Smooth muscle cell (in vitro differentiated cells): ENCODE results near the gene KRT16. TPM values are rescaled to one million over a fixed set of nuclear protein-coding genes. Genes with fewer than 3 reads are reported as not detected.

Experiments used
- DNase-seq: peaks from one replicate; lab custom pipeline; 2025; ENCODE audit not compliant: unreplicated experiment; lab: John Stamatoyannopoulos, UW
- H2AFZ ChIP-seq: fragments of 200-600 bp; sonication (generic); 2 replicates; pipeline ENCODE4 v1.6.0; 2016; ENCODE audit warnings: antibody characterized with exemption, low read depth, mild to moderate bottlenecking
- H3F3A ChIP-seq: fragments of 200-600 bp; sonication (generic); 2 replicates; pipeline ENCODE4 v1.6.0; 2017; ENCODE audit warnings: antibody characterized with exemption, low read depth
- H3K27ac ChIP-seq: fragments of 200-600 bp; sonication (generic); 2 replicates; pipeline ENCODE4 v1.5.1; 2016; ENCODE audit warnings: low read depth, mild to moderate bottlenecking
- H3K27me3 ChIP-seq: fragments of 200-600 bp; sonication (generic); 2 replicates; pipeline ENCODE4 v1.6.1; 2016; ENCODE audit warnings: low read depth, mild to moderate bottlenecking
- H3K36me3 ChIP-seq: fragments of 200-600 bp; sonication (generic); 2 replicates; pipeline ENCODE4 v1.5.1; 2016; ENCODE audit warnings: low read depth
- H3K4me1 ChIP-seq: fragments of 200-600 bp; sonication (generic); 2 replicates; pipeline ENCODE4 v1.5.1; 2016; ENCODE audit warnings: low read depth
- H3K4me2 ChIP-seq: fragments of 200-600 bp; sonication (generic); 2 replicates; pipeline ENCODE4 v1.6.0; 2016; ENCODE audit warnings: mild to moderate bottlenecking
- H3K4me3 ChIP-seq: fragments of 200-600 bp; sonication (generic); 2 replicates; pipeline ENCODE4 v1.5.1; 2016; ENCODE audit warnings: mild to moderate bottlenecking
- H3K79me2 ChIP-seq: fragments of 200-600 bp; sonication (generic); 2 replicates; pipeline ENCODE4 v1.6.0; 2016; ENCODE audit warnings: low read depth, mild to moderate bottlenecking
- H3K9ac ChIP-seq: fragments of 200-600 bp; sonication (generic); 2 replicates; pipeline ENCODE4 v1.6.0; 2016; ENCODE audit warnings: low read depth
- H3K9me3 ChIP-seq: fragments of 200-600 bp; sonication (generic); replicated peaks from 2 replicates; pipeline ENCODE4 v1.5.1; 2016; ENCODE audit warnings: low read depth
- H4K20me1 ChIP-seq: fragments of 200-600 bp; sonication (generic); 2 replicates; pipeline ENCODE4 v1.6.0; 2016; ENCODE audit warnings: low read depth
- WGBS: methylation state at CpG from one replicate; pipeline ENCODE4 v1.1.7; 2016; ENCODE audit warnings: low lambda C conversion rate; 5-methylcytosine and 5-hydroxymethylcytosine counted together
- polyA plus RNA-seq: library from polyadenylated mRNA; unstranded; fragments of >200 nt; fragmentation: Nextera tagmentation; extraction: Ambion mirVana; gene quantifications from 2 replicates; pipeline ENCODE4 v1.2.1, GENCODE V29; 2016
- total RNA-seq: library from RNA; depleted of rRNA; stranded (reverse); fragments of >200 nt; gene quantifications from 2 replicates; pipeline ENCODE4 v1.2.3, GENCODE V29; 2014
- TF ChIP-seq, protein P1 (sequence below): fragments of 200-600 bp; sonication (generic); IDR thresholded peaks from 2 replicates; pipeline ENCODE4 v1.5.1; 2017; ENCODE audit warnings: borderline replicate concordance, mild to moderate bottlenecking, antibody characterized with exemption; ENCODE audit not compliant: insufficient read depth, poor library complexity, severe bottlenecking

KRT16 gene
- total and polyA plus RNA-seq, 2 experiments from 2014 or later, result 304 to 521 TPM

DNA sequence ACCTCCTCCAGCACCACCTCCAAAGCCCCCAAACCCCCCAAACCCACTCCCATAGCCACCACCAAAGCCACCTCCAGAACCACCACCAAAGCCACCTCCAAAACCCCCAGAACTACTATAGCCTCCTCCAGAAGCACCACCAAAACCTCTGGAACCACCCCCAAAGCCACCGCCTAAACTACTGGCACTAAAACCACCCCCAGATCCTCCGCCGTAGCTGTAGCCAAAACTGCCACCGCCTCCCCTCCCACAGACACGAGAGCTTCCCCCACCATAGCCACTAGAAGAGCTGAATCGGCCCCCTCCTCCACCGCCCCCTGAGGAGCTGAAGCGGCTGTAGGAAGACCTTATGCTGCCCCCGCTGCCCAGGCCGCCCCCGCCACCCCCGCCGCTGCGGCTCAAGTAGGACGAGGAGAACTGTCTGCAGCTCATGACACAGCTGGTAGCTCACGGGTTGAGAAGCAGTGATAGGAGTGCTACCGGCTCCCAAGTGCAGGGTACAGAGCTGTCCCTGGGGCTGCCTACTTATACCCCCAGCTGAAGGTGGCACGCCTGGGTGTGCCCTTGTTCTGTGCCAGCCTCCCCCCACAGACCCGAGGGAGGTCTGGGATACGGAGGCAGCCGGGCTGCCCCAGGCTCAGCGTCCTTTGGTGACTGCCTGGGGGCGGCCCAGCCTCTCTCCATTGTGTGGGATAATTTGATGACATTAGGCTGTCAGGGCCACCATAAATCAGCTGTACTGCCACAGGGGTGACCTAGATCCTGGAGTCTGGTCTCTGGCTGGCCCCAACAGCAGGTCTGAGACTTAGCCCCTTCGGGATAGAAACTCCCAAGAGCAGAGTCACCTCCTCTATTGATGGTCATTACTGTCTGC, 40.8 kb downstream of the KRT16 start, which contains the start of gene KRT9:
TSS of gene KRT9 (minus strand) at position 499 of the 874 bp plus-strand sequence. CDS start at position 432, 67 bp downstream.
- H3K4me1 ChIP-seq, result no peaks in the 10 kb centered on the region
- H3K36me3 ChIP-seq, result no peaks in the 10 kb centered on the region
- no peaks in the 10 kb centered on the region for H3K27me3 ChIP-seq
- H3K9ac ChIP-seq, result no peak within 1 kb of the TSS
- WGBS, result 80% methylated on average over 24 of the region's 24 CpGs
- no peaks in the 10 kb centered on the region for H4K20me1 ChIP-seq
- H3K9me3 ChIP-seq, result no peaks in the 10 kb centered on the region
- H3F3A ChIP-seq, result no peaks in the 10 kb centered on the region
- H3K4me3 ChIP-seq, result no peak within 1 kb of the TSS
- H3K27ac ChIP-seq, result no peak within 1 kb of the TSS
- no peak within 1 kb of the TSS for H3K4me2 ChIP-seq
- DNase-seq, result no peak
- no peaks in the 10 kb centered on the region for H3K79me2 ChIP-seq
- H2AFZ ChIP-seq, result no peak within 1 kb of the TSS
- TF ChIP-seq, protein P1, sequence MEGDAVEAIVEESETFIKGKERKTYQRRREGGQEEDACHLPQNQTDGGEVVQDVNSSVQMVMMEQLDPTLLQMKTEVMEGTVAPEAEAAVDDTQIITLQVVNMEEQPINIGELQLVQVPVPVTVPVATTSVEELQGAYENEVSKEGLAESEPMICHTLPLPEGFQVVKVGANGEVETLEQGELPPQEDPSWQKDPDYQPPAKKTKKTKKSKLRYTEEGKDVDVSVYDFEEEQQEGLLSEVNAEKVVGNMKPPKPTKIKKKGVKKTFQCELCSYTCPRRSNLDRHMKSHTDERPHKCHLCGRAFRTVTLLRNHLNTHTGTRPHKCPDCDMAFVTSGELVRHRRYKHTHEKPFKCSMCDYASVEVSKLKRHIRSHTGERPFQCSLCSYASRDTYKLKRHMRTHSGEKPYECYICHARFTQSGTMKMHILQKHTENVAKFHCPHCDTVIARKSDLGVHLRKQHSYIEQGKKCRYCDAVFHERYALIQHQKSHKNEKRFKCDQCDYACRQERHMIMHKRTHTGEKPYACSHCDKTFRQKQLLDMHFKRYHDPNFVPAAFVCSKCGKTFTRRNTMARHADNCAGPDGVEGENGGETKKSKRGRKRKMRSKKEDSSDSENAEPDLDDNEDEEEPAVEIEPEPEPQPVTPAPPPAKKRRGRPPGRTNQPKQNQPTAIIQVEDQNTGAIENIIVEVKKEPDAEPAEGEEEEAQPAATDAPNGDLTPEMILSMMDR, result no peak

DNA sequence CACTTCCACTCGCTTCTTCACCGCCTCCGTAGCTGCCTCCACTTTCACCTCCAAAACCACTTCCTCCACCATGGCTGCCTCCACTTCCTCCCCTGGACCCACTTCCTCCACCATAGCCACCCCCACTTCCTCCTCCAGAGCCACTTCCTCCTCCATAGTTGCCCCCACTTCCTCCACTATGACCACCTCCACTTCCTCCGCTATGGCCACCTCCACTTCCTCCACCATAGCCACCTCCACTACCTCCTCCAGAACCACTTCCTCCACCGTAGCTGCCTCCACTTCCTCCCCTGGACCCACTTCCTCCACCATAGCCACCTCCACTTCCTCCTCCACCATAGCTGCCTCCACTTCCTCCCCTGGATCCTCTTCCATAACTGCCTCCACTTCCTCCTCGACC, 45.2 kb downstream of the KRT16 start:
- H3K4me2 ChIP-seq, result no peak overlapping the region
- no peaks in the 10 kb centered on the region for H4K20me1 ChIP-seq
- TF ChIP-seq, protein P1, result no peak
- no peaks in the 10 kb centered on the region for H3F3A ChIP-seq
- no peak overlapping the region for H2AFZ ChIP-seq
- no peaks in the 10 kb centered on the region for H3K79me2 ChIP-seq
- 93% methylated on average over 6 of the region's 6 CpGs for WGBS
- no peak for DNase-seq
- H3K27me3 ChIP-seq, result no peaks in the 10 kb centered on the region
- H3K4me1 ChIP-seq, result peaks cover 8% of the 10 kb centered on the region
- H3K4me3 ChIP-seq, result no peak overlapping the region
- H3K27ac ChIP-seq, result no peak overlapping the region
- no peaks in the 10 kb centered on the region for H3K9me3 ChIP-seq
- H3K9ac ChIP-seq, result no peak overlapping the region
- H3K36me3 ChIP-seq, result no peaks in the 10 kb centered on the region

DNA sequence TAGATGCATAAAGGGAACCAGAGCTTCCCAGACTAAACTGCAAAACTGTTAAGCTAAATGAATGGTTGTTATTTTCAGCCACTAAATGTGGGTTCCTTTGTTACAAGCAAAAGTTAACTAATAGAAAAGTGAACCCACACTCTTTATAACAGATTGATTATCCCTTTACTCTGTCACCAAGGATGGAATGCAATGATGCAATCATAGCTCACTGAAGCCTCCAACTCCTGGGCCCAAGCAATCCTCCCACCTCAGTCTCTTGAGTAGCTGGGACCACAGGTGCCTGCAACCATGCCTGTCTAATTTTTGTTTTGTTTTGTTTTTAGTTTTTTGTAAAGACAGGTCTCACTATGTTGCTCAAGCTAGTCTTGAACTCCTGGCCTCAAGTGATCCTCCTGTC, 47.2 kb downstream of the KRT16 start:
- Histone ChIP-seq H3K9ac (no peak overlapping the region), H3K27ac (no peak overlapping the region), H3K36me3 (no peaks in the 10 kb centered on the region), H3F3A (no peaks in the 10 kb centered on the region), H3K4me2 (no peak overlapping the region), H3K4me3 (no peak overlapping the region), H4K20me1 (no peaks in the 10 kb centered on the region), H3K27me3 (no peaks in the 10 kb centered on the region), H3K9me3 (no peaks in the 10 kb centered on the region), H3K79me2 (no peaks in the 10 kb centered on the region), H3K4me1 (peaks cover 8% of the 10 kb centered on the region), H2AFZ (no peak overlapping the region)
- TF ChIP-seq, protein P1, result no peak
- DNase-seq, result no peak
